HuH-7.5 (cell line): Measurements from ENCODE around the gene LRRK2.
"Not testable (repeated sequence)": the region's sequence is repeated elsewhere in the genome, so short reads cannot be mapped to it uniquely, and the experiment has no call there.

Source experiments
- DNase-seq: peaks from one replicate; pipeline ENCODE4 v3.0.0; 2011; ENCODE audit warnings: low spot score

The LRRK2 gene

GRCh38 chr12:40315375-40315774 lies 90.6 kb downstream of the LRRK2 start:
- DNase-seq: no peak

GRCh38 chr12:40324261-40324660 lies 99.5 kb downstream of the LRRK2 start:
- DNase-seq: no peak

GRCh38 chr12:40325349-40325960 lies 100.7 kb downstream of the LRRK2 start:
- peak; percentile 9 for DNase-seq

- no peak for DNase-seq
Observed at GRCh38 chr12:40327535-40327934, 102.7 kb downstream of the LRRK2 start.

- no peak for DNase-seq
Observed at GRCh38 chr12:40330180-40330579, 105.4 kb downstream of the LRRK2 start.

- DNase-seq: no peak
Observed at GRCh38 chr12:40331886-40332285, 107.1 kb downstream of the LRRK2 start.

GRCh38 chr12:40335991-40336390 lies 111.2 kb downstream of the LRRK2 start:
- DNase-seq: no peak

- DNase-seq: no peak
Observed at GRCh38 chr12:40336573-40337199, 111.9 kb downstream of the LRRK2 start.

GRCh38 chr12:40338071-40338470 lies 113.3 kb downstream of the LRRK2 start:
- DNase-seq: no peak

- DNase-seq: no peak
Observed at GRCh38 chr12:40338621-40339020, 113.8 kb downstream of the LRRK2 start.

GRCh38 chr12:40342010-40342409 lies 117.2 kb downstream of the LRRK2 start:
- no peak for DNase-seq

- no peak for DNase-seq
Observed at GRCh38 chr12:40343124-40343523, 118.3 kb downstream of the LRRK2 start.

GRCh38 chr12:40344312-40344711 lies 119.5 kb downstream of the LRRK2 start:
- DNase-seq: no peak

- no peak for DNase-seq
Observed at GRCh38 chr12:40351976-40352375, 127.2 kb downstream of the LRRK2 start.

GRCh38 chr12:40375076-40375475 lies 150.3 kb downstream of the LRRK2 start:
- DNase-seq: no peak

GRCh38 chr12:40376533-40377267 lies 151.9 kb downstream of the LRRK2 start:
- DNase-seq: no peak

- DNase-seq: no peak
Observed at GRCh38 chr12:40378691-40379090, 153.9 kb downstream of the LRRK2 start.

- DNase-seq: no peak
Observed at GRCh38 chr12:40382217-40382616, 157.4 kb downstream of the LRRK2 start.

GRCh38 chr12:40387279-40387678 lies 162.5 kb downstream of the LRRK2 start:
- not testable (repeated sequence) for DNase-seq

GRCh38 chr12:40390980-40391379 lies 166.2 kb downstream of the LRRK2 start:
- no peak for DNase-seq

GRCh38 chr12:40393026-40393425 lies 168.2 kb downstream of the LRRK2 start:
- no peak for DNase-seq

GRCh38 chr12:40399656-40400055 lies 174.9 kb downstream of the LRRK2 start:
- DNase-seq: no peak

- no peak for DNase-seq
Observed at GRCh38 chr12:40405419-40405818, 180.6 kb downstream of the LRRK2 start.
